GM18505 (cell line): ENCODE data around the gene CNGB1.
"Not testable (repeated sequence)": the region's sequence is repeated elsewhere in the genome, so short reads cannot be mapped to it uniquely, and the experiment has no call there.

Experiments
- ATAC-seq: cut with Tn5 transposase; IDR thresholded peaks from one replicate; pipeline ENCODE4 v1.9.1; 2021; ENCODE audit not compliant: unreplicated experiment
- POLR2A ChIP-seq: IDR thresholded peaks from 4 replicates; pipeline ENCODE4 v1.6.1; 2011; ENCODE audit warnings: borderline replicate concordance; ENCODE audit not compliant: insufficient read depth, insufficient read length; ENCODE audit errors: extremely low read depth

The CNGB1 gene

DNA sequence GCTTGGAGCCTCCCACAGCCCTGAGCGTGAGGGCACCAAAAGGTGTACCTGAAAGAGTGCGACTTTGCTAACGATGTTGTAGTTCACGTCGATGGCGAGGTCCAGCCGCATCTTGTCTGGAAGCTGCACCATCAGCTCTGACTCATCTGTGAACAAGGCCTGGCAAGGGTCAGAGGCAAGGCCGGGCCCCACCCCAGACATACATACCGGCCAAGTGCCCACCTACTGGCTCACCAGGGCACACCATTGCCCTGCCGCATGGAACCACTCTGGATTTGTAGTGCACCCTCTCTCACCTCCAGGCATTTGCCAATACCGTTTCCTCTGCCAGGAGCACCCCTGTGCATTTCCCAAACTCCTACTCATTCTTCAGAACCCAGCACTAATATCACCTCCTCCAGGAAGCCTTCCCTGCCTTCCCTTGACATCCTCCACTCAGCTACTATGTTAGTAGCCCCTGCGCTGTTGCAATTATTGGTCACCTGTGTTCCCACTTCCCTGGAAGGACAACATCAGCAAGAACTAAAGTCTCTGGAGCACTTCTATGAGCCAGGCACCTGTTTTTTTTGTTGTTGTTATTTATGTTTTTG lies 69.4 kb downstream of the CNGB1 start:
- no peak for ATAC-seq
- no peak for TF ChIP-seq POLR2A

DNA sequence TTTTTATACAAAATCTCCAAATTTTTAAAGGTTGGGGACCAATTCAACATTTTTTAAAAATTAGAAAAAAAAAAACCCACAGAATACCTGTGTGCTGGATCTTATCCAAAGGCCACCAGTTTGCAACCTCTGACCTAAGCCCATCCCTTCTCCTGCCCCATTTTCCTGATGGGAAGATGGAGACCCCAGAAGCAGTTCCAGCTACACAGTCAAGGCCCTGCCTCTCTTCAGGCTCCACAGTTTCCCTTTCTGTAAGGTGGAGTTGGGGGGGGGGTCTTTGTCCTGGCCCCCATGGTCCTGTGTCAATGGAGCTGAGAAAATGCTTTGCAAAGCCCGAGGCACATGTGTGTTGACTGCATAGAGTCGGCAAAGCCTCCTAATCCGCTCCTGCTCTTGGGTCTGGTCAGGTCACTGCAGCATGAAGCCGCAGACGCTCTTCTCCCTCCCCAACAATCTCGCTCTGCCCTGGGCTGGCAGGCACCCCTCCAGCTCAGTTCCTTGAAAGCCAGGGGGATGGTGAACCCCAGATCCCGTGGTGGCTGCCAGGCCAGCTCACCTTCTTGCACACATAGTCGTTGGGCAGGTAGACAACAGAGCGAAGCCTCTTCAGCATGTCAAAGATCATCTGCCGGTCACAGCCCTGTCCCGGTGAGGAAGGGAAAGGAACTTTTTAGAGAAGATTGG lies 70.0 kb downstream of the CNGB1 start:
- no peak for ATAC-seq
- no peak for TF ChIP-seq POLR2A

DNA sequence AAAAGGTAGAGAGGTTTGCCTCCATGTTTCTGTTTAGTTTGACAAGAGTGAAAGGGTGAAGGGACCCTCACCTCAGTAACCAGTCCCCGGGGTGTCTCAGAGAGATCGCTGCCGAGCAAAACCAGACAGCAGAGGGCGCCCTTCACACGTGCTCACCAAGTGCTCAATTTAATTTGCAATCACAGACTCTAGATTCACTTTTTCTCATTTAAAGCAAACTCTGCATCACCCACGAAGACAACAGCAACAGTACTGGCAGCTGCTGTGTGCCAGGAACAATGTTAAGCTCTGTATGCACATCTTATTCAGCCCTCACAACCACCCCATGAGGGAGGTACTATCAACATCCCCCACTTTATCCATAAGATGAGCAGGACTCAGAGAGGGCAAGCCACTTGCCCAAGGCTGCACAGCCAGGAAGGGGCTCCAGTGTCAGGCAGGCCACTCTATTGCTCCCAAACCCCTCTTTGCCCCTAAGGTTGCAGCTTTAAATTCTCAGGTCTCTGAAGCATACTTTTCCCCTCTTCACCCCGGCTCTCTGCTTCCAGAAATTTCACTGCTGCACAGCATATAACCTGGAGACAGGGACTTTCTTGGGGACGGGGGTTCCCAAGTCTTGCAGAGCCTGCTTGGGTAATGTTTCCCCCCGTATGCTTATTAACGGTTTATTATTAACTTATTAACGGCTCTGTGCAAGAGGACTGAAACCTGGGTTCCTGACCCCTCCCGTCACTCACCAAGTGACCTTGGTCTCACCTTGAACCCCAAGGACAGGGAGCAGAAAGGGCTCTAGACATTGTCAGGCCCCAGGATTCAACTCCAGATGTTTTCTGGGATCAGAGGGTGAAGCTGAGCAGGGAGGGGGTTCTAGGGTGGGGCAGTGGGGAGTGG lies 70.9 kb downstream of the CNGB1 start:
- no peak for ATAC-seq
- TF ChIP-seq POLR2A, result no peak

DNA sequence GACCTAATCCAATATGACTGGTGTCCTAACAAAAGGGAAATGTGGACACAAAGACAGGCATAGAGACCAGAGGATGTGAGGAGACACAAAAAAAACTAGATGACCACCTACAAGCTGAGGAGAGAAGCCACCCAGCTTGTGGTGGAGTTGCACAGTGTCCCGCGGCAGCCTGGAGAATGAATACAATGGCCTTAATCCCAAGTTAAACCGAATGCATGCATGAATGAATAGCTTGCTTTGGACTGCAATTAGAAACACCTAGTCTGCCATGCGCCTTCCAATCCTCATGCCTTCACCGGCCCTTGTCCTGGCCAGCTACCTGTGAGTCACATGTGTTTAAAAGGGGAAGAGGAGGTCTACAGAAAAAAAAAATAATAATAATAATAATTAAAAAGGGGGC lies 72.0 kb downstream of the CNGB1 start:
- TF ChIP-seq POLR2A, result no peak
- no peak for ATAC-seq

DNA sequence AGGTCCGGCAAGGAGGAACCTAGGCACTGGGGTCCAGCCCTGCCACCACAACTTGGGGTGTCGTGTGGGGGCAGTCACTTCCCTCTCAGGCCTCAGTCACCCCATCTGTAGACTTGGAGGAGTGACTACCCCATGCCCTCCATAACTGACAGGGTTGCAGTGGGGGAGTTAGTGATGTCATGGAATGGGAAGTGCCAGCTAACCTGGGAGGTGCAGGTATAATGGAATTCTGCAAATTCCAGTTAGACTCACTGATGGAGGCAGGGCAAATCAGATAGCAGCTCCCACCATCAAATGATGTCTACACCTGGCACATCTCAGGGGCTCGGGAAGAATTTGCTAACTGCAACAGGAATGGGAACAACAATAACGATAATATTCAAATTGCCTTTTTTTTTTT lies 72.9 kb downstream of the CNGB1 start:
- no peak for TF ChIP-seq POLR2A
- no peak for ATAC-seq

DNA sequence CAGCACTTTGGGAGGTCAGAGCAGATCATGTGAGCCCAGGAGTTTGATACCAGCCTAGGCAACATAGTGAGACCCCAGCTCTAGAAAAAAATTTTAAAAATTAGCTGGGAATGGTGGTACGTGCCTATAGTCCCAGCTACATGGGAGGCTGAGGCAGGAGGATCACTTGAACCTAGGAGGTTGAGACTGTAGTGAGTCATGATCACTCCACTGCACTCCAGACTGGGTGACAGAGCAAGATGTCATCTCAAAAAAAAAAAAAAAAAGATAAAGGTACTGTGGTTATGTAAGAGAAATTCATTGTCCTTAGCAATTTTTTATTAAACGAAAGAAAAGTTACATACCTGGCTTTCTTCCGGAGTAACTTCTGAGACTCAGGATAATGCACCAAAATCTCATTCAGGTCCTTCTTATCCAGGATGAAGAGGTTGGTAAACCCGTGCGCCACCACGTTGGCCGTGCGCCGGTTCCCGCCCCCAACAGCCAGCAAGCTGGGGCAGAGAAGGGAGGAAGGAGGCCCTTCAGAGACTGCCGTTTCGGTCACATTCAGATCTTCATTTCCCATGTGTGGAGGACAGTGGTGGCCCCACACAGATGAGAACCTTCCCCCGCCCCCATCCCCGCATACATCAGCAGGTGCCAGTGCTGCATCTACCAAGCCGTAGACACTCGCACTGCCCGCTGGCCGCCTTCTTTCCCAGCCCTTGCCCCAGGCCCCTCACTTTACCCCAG lies 73.7 kb downstream of the CNGB1 start:
- ATAC-seq, result no peak
- no peak for TF ChIP-seq POLR2A

DNA sequence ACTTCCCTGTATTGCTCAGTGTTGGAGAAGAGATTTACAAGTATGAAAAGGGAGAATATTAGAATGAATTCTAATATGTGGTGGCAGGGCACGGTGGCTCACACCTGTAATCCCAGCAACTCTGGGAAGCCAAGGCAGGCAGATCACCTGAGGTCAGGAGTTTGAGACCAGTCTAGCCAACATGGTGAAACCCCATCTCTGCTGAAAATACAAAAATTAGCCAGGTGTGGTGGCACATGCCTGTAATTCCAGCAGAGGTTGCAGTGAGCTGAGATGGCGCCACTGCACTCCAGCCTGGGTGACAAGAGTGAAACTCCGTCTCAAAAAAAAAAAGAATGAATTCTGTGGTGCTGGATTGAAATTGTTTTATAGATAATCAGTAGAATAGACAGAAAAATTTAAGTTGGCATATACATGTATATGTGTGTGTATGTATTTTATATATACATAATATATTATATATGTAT lies 75.8 kb downstream of the CNGB1 start:
- not testable (repeated sequence) for ATAC-seq

DNA sequence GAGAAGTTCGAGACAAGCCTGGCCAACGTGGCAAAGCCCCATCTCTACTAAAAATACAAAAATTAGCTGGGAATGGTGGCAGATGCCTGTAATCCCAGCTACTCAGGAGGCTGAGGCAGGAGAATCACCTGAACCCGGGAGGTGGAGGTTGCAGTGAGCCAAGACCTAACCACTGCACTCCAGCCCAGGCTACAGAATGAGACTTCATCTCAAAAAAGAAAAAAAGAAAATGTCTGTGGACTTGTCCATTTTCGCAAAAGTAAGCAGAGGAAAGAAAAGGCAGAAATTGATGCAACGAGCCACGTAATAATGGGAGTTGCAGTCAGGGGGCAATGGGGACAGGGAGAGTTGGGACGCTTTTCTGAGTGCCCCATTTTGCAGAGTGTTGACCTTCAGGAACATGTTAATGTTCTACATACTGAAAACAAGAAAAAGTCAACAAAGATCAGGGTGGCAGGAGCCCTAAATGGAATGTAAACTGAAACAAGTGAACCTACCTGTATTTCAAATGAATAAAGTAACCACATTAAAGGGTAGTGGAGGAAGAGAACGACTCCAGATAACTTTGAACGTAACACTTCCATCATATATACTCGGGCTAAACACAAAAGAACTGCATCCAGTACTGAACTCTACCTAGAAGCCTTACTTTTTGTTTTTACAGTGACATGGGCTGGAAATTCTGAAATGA lies 76.4 kb downstream of the CNGB1 start:
- no peak for ATAC-seq
- TF ChIP-seq POLR2A, result no peak

DNA sequence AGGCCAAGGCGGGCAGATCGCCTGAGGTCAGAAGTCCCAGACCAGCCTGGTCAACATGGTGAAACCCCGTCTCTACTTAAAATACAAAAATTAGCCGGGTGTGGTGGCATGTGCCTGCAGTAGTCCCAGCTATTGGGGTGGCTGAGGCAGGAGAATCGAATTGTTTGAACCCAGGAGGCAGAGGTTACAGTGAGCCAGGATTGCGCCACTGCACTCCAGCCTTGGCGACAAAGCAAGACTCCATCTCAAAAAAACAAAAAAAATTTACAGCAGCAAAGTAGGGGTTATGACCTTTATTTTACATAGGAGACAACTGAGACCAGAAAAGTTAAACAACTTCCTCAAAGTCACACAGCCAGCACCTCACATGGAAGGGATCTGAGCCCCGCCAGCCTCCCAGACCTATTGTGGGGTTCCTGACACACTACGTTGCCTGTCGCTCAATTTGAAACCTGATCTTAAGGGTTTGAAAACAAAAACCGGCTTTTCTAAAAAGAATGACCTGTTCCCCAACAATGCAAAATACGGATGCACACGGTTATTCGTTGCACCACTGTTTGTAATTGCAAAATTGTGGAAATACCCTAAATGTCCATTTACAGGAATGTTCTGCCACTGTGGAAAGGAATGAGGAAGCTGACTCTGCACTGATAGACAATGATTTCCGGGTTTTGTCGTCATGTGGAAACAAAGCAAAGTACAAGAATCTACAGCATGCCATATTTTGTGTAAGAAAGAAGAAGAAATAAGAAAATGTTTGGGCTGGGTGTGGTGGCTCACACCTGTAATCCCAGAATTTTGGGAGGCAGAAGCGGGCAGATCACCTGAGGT lies 77.2 kb downstream of the CNGB1 start:
- no peak for TF ChIP-seq POLR2A
- ATAC-seq, result no peak

DNA sequence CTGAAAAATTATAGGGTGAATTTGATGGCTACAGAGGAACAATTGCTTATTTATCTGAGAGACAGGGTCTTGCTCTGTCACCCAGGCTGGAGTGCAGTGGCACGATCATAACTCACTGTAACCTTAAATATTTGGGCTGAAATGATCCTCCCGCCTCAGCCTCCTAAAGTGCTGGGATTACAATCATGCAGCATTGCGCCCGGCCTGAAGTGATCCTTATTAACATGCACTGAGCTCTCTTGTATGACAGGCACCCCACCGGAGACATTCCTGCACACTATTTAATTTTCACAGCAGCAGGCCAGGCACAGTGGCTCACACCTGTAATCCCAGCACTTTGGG lies 77.7 kb downstream of the CNGB1 start:
- ATAC-seq, result no peak
- TF ChIP-seq POLR2A, result no peak

DNA sequence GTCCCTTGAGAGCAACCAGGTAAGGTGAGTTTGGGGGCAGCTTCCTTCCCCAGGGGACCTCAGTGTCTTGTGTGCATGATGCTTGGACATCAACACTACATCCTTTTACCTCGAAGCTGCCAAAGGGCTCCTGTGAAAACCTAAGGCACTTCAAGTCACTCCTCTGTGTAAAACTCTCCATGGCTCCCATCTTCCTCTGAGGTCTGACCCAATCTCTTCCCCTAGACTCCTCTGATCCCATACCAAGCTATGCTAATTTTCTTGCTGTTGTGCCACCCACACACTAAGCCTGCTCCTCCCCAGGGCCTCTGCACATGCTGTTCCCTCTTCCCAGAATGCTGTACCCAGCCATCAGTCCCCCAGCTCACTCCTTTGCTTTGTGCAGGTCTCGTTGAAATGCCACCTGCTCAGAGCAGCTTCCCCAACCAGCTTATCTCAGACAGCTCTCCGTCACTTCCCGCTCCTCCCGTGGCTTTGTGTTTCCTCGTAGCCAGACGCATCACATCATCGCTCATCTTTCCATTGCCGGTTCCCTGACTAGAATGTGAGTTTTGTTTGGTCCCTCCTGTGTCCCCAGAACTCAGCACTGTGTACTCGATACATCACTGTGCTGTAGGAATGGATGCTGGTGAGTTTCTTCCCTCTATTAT lies 78.4 kb downstream of the CNGB1 start:
- no peak for TF ChIP-seq POLR2A
- no peak for ATAC-seq

DNA sequence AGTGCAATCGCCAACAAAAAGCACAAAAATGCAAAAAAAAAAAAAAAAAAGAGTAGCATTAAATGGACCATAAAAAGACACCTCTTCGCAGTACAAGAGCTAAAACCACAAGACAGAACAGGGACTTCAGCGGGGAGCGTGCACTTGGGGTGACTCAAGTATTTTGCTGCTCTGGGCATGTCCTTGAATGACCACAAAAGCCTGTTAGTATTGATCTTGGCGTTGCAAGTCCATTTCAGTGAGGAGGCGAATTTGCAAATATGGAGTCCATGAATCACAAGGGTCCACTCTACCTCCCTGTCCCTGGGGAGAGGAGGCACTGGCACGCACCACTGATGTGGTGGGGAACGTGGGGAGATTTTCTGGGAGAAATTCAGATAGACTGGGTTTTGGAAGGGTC lies 78.9 kb downstream of the CNGB1 start:
- ATAC-seq, result no peak
- no peak for TF ChIP-seq POLR2A

DNA sequence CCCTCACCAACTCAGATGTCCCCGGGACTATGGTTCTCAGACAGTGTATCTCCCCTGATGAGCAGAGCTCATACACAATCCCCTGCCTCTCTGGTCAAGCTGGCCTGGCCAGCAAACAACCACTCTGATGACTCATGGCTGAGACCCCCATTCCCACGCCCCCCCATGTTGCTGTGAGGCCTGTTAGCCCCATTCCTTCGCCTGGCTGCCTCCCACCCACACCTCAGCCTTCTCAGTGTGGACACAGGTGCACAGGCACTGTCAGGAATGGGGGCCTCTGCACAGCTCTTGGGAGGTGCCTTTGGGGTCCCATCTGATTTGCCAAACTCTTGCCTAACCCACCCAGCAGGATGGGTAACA lies 80.2 kb downstream of the CNGB1 start:
- no peak for ATAC-seq
- no peak for TF ChIP-seq POLR2A
